Fibroblast of lung (primary cell): ENCODE data around the gene TAGAP. TPM values are rescaled to one million over a fixed set of nuclear protein-coding genes. Genes with fewer than 3 reads are reported as not detected.

ENCODE experiments used
- DNase-seq, 2 donors: peaks; one replicate each; pipeline versions ENCODE4 v3.0.0 to v3.0.0-alpha.2; 2010; ENCODE audit warnings: low read depth in 2 of 2
- H2AFZ ChIP-seq: 2 replicates; pipeline ENCODE4 v1.5.1; 2012; ENCODE audit warnings: low read length, control low read depth, inconsistent platforms
- H3K27ac ChIP-seq: 2 replicates; pipeline ENCODE4 v1.5.1; 2011; ENCODE audit warnings: low read length, control low read depth; ENCODE audit not compliant: insufficient read depth
- H3K27me3 ChIP-seq: 2 replicates; pipeline ENCODE4 v1.5.1; 2011; ENCODE audit warnings: mild to moderate bottlenecking, low read length; ENCODE audit not compliant: control insufficient read depth, insufficient read depth
- H3K36me3 ChIP-seq: 2 replicates; pipeline ENCODE4 v1.5.1; 2011; ENCODE audit warnings: low read length; ENCODE audit not compliant: control insufficient read depth, insufficient read depth
- H3K4me1 ChIP-seq: 2 replicates; pipeline ENCODE4 v1.5.1; 2011; ENCODE audit warnings: low read length; ENCODE audit not compliant: control insufficient read depth, insufficient read depth; ENCODE audit errors: extremely low read depth
- H3K4me2 ChIP-seq: 2 replicates; pipeline ENCODE4 v1.5.1; 2011; ENCODE audit warnings: low read length, control low read depth; ENCODE audit not compliant: insufficient read depth; ENCODE audit errors: extremely low read depth
- H3K4me3 ChIP-seq, 4 experiments: fragments of 200-600 bp in 1 of 4; sonication (generic) in 1 of 4; replicated peaks in 1 of 4; 2 replicates each; pipeline ENCODE4 v1.5.1; 2011 to 2016; ENCODE audit warnings: low read length in 4 of 4, low read depth in 3 of 4, mild to moderate bottlenecking in 3 of 4, control low read depth in 2 of 4, inconsistent platforms in 1 of 4, mixed read lengths in 1 of 4; ENCODE audit not compliant: insufficient read depth in 1 of 4; ENCODE audit errors: control extremely low read depth in 1 of 4
- H3K79me2 ChIP-seq: 2 replicates; pipeline ENCODE4 v1.5.1; 2012; ENCODE audit warnings: mild to moderate bottlenecking, low read length, inconsistent platforms; ENCODE audit not compliant: control insufficient read depth, insufficient read depth
- H3K9ac ChIP-seq: 2 replicates; pipeline ENCODE4 v1.5.1; 2011; ENCODE audit warnings: mild to moderate bottlenecking, low read length, control low read depth; ENCODE audit not compliant: insufficient read depth
- H3K9me3 ChIP-seq: 2 replicates; pipeline ENCODE4 v1.5.1; 2012; ENCODE audit warnings: low read depth, low read length; ENCODE audit not compliant: control insufficient read depth, insufficient read depth
- H4K20me1 ChIP-seq: 2 replicates; pipeline ENCODE4 v1.5.1; 2011; ENCODE audit warnings: low read length; ENCODE audit not compliant: control insufficient read depth, insufficient read depth; ENCODE audit errors: extremely low read depth
- CTCF ChIP-seq, 2 donors: IDR thresholded peaks in 1 of 2; conservative IDR thresholded peaks in 1 of 2; 1 replicate in 1 of 2; 2 replicates in 1 of 2; pipeline ENCODE4 v1.5.1; 2011 to 2012; ENCODE audit warnings: low read length in 2 of 2, control low read depth in 1 of 2, inconsistent platforms in 1 of 2, low read depth in 1 of 2, mild to moderate bottlenecking in 1 of 2
- EZH2 ChIP-seq: IDR thresholded peaks from 2 replicates; pipeline ENCODE4 v1.5.1; 2012; ENCODE audit warnings: low read length, control low read depth, mild to moderate bottlenecking; ENCODE audit errors: missing control alignments
- polyA plus RNA-seq, 2 donors: library from polyadenylated mRNA; depleted of rRNA in 1 of 2; stranded (reverse) in 1 of 2; unstranded in 1 of 2; fragments of >200 nt; gene quantifications; 2 replicates each; pipeline ENCODE4 v1.2.1, GENCODE V29; 2011 to 2012; ENCODE audit warnings: missing spikeins in 1 of 2
- total RNA-seq: library from RNA; depleted of rRNA; stranded (reverse); fragments of >200 nt; gene quantifications from 2 replicates; pipeline ENCODE4 v1.2.1, GENCODE V29; 2014

The TAGAP gene
- total and polyA plus RNA-seq, 2 donors (not counting 1 experiment from before 2014, with no cell fraction given): not detected

GRCh38 chr6:159079367-159079766, 34.6 kb upstream of the TAGAP start:
- no peak overlapping the region for H3K4me3 ChIP-seq
- H3K9me3 ChIP-seq: no peaks in the 10 kb centered on the region
- no peaks in the 10 kb centered on the region for H3K79me2 ChIP-seq
- H3K4me2 ChIP-seq: no peak overlapping the region
- peak in 1 of 2 donors; percentile 60 for DNase-seq
- no peaks in the 10 kb centered on the region for H3K27me3 ChIP-seq
- no peak overlapping the region for H3K27ac ChIP-seq
- TF ChIP-seq CTCF (conservative IDR thresholded peaks at IDR 0.05 in 1 of 2, IDR thresholded peaks at IDR 0.05 in 1 of 2; ENCODE audit: low read depth in 1 of 2, low read length in 2 of 2): no peak
- no peaks in the 10 kb centered on the region for H3K36me3 ChIP-seq
- no peaks in the 10 kb centered on the region for H3K4me1 ChIP-seq
- H4K20me1 ChIP-seq: no peaks in the 10 kb centered on the region
- H2AFZ ChIP-seq: no peak overlapping the region
- no peak overlapping the region for H3K9ac ChIP-seq

GRCh38 chr6:159077123-159077522, 32.3 kb upstream of the TAGAP start:
- H3K9me3 ChIP-seq: no peaks in the 10 kb centered on the region
- H3K27me3 ChIP-seq: no peaks in the 10 kb centered on the region

DNA sequence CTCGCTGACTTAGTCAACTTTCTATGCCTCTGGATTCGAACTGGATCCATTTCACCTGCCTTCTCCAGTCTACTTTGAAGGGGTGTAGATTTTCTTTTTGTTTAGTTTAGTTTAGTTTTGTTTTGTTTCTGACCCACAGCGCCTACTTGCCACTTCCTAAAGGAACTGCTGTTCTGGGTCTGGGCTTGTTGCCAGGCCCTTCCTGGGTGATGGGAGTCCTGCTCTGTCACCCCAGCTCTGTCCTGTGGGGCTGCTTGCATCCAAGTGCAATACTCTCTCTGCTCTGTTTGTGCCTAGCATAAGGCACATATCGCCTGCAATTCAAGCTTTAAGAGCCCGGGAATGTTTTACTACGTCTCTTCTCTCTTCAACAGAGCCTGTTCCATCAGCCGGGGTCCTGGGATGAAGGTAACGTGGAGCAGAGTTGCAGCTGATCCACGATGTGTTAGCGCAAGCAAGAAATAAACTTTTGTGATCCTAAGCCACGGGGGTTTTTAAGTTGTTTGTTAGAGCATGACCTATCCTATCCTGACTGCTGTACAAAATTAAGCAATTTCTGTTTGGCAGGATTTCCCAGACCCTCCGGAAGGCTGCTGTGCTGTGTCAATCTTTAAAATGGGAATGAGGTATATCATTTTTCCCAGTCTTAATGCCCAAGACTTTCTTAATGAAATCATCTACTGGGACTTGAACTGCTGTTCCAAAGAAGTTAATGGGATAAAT, 30.9 kb upstream of the TAGAP start:
- no peaks in the 10 kb centered on the region for H4K20me1 ChIP-seq
- H3K27ac ChIP-seq: no peak overlapping the region
- no peaks in the 10 kb centered on the region for H3K79me2 ChIP-seq
- H3K4me3 ChIP-seq: no peak overlapping the region
- no peaks in the 10 kb centered on the region for H3K36me3 ChIP-seq
- H3K4me1 ChIP-seq: no peaks in the 10 kb centered on the region
- no peak overlapping the region for H3K4me2 ChIP-seq
- H2AFZ ChIP-seq: no peak overlapping the region
- no peaks in the 10 kb centered on the region for H3K9me3 ChIP-seq
- peak in 1 of 2 donors; percentile 43 for DNase-seq
- TF ChIP-seq EZH2: no peak
- no peak for TF ChIP-seq CTCF (conservative IDR thresholded peaks at IDR 0.05 in 1 of 2, IDR thresholded peaks at IDR 0.05 in 1 of 2; ENCODE audit: low read depth in 1 of 2, low read length in 2 of 2)
- H3K27me3 ChIP-seq: no peaks in the 10 kb centered on the region
- no peak overlapping the region for H3K9ac ChIP-seq

More at GRCh38 chr6:159077123-159077522, 32.3 kb upstream of the TAGAP start:
- no peaks in the 10 kb centered on the region for H3K36me3 ChIP-seq
- H4K20me1 ChIP-seq: no peaks in the 10 kb centered on the region
- no peaks in the 10 kb centered on the region for H3K79me2 ChIP-seq
- peak in 1 of 2 donors; percentile 2 for DNase-seq
- no peak overlapping the region for H3K4me3 ChIP-seq
- no peak overlapping the region for H3K9ac ChIP-seq
- H2AFZ ChIP-seq: no peak overlapping the region
- H3K27ac ChIP-seq: no peak overlapping the region
- no peak overlapping the region for H3K4me2 ChIP-seq
- H3K4me1 ChIP-seq: no peaks in the 10 kb centered on the region
- TF ChIP-seq CTCF (conservative IDR thresholded peaks at IDR 0.05 in 1 of 2, IDR thresholded peaks at IDR 0.05 in 1 of 2; ENCODE audit: low read depth in 1 of 2, low read length in 2 of 2) (no peak), EZH2 (no peak)
